ENCODE measurements around the gene SEPTIN11.
"Not testable (repeated sequence)": the region's sequence is repeated elsewhere in the genome, so short reads cannot be mapped to it uniquely, and the experiment has no call there.

The SEPTIN11 gene

DNA sequence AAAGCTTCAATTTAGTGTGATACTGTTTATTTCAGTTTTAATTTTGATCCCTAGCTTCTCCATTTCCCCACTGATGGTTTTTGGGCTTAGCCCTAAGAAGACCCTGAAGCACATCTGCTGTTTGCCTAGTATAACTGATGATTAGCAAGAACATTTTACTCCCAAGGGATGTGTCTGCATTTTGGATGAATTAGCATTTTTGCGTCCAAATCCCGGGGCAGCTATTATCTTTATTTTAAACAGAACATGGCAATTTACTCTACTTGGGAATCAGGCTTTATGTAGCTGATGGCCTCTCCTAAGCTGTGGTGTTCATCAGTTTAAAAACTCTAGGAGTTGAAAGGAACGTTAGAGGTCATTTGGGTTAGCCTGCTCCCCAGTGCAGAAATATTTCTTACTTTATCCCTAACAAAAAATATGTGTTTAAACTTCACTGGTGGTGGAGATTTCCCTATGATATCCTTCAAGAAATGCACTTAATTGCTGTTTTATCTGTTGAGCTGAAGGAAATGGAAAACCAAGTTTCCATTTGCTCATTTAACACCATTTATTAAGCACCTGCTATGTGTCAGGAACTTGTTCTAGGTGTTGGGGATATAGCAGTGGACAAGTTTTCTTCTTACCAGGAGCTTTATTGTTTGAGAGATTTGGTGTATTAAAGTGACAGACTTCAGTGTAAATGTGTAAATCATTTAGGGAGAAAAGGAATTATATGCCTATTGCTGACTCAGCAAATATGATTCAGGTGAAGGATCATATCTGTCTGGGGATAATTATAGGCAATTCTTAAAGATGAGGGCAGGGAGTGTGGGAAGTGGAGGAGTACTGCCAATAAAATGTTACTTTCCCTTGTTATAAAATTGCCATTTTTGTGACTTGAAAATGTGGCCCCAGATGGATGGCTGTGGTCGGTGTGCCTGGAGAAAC is 3.4 kb downstream of the SEPTIN11 start:
- no peak for DNase-seq

DNA sequence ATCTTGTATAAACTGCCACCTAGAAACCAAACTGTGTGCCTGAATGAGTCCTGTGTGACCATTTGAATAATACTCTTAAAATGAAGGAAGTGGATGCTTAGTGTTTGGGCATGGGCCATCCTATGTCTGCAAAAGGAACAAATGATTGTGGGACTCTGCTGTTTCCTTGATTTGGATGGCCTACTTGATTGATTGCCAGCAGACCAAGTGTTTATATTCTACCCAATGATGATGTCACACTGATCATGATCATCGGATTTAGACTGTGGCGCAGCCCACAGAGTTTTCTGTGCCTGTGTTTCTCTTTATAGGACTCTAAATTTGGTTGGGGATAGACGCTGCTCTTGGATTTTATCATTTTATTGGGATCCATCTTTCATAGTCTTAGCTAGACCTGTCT is 4.4 kb downstream of the SEPTIN11 start:
- DNase-seq, result no peak

DNA sequence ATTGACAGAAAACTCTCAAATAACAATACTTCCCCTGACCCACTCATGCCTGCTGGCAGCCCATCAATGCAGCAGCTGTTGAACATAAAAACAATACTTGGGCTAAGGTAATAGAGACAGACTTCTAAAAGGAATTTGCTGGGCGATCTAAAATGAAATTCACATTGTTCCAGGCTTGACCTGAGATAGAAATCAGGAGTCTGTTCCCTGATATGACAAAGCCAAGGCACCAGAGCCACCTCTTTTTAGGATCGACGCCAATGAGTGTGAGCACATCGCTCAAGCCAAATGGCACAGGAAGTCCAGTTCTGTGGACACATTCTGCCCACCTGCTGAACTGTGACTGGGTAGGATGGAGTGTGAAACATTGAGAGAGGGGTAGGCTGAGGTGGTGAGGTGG is 4.9 kb downstream of the SEPTIN11 start:
- no peak for DNase-seq

- DNase-seq, result no peak
Observed at GRCh38 chr4:76955182-76955581, 5.6 kb downstream of the SEPTIN11 start.

DNA sequence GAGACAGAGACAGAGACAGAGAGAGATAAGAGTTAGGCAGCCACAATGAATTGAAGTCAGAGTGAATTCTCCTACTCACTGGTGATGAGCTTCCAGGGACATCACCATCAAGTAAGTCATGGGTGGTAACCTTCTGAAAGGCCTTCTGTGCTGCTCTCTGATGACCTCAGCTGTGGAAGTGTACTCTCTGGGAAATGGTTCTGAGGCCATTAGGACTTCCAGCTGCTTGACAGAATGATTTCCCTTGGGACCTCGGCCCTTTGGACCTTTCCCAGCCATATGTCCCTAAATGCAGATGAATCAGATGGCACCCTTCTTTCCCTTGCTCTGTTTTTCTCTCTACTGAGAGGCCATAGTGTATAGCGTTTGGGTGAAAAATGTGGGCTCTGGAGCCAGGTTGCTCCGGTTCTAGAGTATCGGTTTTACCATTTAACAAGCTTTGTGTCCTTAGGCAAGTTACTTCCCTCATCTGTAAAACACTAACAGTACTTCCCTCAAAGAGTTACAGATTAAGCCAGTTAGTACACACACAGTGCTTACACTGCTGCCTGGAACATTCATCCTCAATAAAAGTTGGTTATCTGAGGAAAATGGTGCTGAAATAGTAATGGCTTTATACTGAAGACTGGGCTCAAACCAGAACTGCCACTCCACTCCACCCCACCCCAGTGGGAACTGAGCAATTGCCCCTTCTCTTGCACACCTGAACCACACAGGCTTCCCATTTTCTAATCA is 7.6 kb downstream of the SEPTIN11 start:
- DNase-seq, result no peak

- DNase-seq, result no peak
Observed at GRCh38 chr4:76958891-76959290, 9.3 kb downstream of the SEPTIN11 start.

- no peak for DNase-seq
Observed at GRCh38 chr4:76960014-76960413, 10.5 kb downstream of the SEPTIN11 start.

- DNase-seq, result no peak
Observed at GRCh38 chr4:76962406-76963130, 13.0 kb downstream of the SEPTIN11 start.

- DNase-seq, result no peak
Observed at GRCh38 chr4:76963131-76963750, 13.7 kb downstream of the SEPTIN11 start.

DNA sequence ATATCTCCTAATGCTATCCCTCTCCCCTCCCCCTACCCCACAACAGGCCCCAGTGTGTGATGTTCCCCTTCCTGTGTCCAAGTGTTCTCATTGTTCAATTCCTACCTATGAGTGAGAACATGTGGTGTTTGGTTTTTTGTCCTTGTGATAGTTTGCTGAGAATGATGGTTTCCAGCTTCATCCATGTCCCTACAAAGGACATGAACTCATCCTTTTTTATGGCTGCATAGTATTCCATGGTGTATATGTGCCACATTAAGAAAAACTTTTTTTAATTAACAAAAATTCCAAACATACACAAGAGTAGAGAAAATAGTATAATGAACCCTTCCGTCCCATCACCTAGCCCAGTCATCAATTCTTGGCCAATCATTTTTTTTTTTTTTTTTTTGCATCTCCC is 14.4 kb downstream of the SEPTIN11 start:
- not testable (repeated sequence) for DNase-seq

DNA sequence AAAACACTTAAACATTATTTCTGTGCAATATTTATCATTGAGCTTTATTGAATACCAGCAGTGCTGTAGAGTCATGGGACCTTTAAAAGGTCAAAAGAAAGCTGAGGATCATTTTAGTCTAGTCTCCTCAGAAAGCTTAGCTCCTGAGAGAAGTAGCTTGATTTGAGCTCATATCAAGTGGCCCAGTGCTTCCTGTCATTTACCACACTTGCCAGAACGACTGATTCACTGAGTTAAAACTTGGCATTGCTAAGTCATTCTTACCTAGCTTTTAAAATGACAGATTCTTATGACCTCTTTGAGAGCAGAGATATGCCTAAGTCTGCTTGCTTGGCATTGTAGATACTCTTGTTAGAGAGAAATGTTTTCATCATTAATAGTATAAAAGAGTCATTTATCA is 15.2 kb downstream of the SEPTIN11 start:
- DNase-seq, result no peak

DNA sequence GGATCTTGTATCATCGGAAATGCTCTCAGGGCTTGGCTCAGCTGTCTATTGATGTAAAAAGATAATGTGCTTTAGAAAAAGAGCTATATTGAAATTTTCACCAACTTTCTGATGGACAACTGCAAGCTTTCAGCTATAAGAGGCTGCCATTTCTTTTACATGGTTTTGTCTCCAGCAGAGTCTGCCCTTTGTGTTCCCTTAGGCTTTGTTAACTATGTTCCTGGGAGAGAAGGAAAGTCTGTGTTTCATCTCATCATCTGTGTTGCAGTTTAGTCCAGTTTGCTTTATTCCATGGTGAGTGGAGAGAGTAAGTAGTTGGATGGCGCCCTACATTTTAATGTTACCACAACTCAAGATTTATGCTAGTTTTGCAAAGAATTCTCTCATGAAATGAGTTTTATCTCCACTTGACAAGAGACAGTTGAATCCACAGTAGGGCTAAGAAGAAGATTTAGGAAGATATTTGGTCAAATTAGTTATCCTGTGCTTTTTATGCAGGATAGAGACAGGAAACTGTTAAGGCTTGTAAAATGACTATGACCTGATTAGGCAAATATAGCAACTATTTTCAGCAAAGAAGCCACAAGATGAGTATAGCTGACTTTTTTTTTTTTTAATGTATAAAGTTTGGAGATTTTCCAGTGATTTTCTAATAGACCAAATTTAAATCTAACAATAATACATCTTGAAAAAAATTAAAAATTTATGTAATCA is 16.5 kb downstream of the SEPTIN11 start:
- DNase-seq, result no peak

DNA sequence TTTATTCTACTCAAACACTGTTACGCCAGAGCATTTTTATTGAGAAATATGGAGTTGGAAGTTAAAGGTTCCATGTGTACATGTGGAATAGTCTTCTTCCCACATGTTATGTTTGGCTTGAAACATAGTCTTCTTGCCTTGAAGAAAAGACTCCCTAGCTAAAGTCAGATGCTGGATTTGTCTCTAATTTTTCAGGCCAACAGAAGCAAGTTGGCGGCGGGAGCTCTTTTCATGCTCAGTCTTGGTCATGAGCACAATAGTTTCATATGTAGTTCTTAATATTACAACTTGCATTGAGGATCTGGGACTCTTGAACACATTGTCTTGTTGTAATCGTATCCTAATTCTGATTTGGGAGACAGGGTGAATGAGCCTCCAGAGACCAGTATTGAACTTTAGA is 19.4 kb downstream of the SEPTIN11 start:
- no peak for DNase-seq

DNA sequence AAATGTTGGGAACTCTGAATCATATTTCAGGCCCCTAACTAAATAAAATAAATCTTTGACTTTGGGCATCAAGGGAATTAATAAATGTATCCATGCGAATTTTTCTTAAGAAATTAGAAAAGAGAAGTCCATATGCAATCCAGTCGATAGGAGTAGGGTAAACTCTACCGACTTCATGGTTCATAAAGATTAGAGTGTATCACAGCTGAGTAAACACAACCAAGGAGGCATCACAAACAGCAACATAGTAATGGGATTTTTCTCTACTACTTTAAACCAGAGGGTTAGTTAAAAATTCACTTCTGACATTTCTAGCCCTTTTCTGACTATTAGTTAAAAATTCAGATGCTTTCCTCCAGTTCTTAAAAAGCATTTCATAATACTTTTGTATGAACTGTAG is 19.9 kb downstream of the SEPTIN11 start:
- no peak for DNase-seq

DNA sequence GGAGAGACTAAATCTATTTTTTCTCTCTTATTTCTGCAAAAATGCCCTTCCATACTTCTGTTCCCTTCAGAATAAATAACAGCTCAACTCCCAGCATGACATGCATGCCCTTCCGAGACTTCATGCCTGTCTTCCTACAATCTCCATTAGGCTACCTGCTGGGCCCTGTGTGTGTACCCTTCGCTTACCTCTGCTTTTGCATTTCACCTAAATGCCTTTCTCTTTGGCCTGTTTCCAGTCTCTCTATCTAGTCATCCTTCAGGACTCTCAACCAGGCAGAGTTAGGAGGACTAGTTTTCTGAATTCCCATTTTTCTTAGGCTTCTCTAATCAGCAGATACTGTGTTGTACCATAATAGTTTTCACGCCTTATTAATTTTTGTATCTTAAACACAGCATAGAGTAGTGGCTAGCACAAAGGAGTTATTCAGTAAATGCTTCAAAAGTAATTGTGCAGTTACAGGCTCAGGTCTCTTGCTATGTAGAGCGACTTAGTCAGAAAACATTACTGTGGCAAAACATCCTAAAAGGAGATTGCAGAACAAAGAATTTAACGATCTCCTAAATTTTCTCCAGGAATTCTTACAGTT is 20.5 kb downstream of the SEPTIN11 start:
- DNase-seq, result no peak

DNA sequence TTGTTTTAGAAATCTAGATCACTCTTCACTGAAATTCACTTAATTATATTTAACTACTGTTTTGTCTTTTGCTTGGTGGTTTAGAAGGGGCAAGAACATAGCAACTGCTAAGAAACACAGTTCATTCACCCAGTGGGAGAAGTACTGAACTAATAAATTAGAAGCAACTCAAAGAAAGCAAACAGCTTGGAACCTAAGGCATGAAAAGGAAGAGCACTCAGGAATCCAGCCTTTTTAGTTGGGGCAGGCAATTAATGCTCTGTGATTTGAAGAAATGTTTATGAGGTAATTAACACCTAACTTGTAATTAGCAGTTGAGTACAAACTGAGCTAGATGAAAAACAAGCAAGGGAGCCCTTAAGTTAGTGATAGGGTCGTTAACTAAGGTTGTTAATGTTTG is 22.8 kb downstream of the SEPTIN11 start:
- no peak for DNase-seq

GRCh38 chr4:76974150-76974549 is 24.6 kb downstream of the SEPTIN11 start:
- DNase-seq, result no peak

DNA sequence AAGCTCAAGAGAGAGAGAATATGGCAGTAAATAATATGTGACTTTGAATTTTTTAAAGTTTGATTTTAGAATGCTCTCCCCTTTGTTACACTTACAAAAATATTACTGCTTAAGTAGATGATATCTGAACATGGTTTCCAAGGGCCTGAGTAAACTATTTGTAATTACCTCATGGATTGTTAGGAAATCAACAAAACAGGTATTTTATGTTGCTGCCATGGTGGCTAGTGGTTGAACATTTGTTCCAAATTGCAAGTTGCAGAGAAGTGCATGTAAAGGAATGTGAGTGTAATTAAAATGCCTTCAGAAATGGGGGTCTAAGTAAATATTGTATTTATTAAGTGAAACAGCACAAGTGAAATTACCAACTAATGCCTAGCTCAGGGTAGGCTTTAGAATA is 27.6 kb downstream of the SEPTIN11 start:
- no peak for DNase-seq

GRCh38 chr4:76977736-76978350 is 28.3 kb downstream of the SEPTIN11 start:
- no peak for DNase-seq

GRCh38 chr4:76979236-76979635 is 29.7 kb downstream of the SEPTIN11 start:
- no peak for DNase-seq

GRCh38 chr4:76980261-76980660 is 30.7 kb downstream of the SEPTIN11 start:
- DNase-seq, result no peak
